Thoracic aorta (tissue), 2 donors: ENCODE data around the gene UTP4. TPM values are rescaled to one million over a fixed set of nuclear protein-coding genes. Genes with fewer than 3 reads are reported as not detected.

ENCODE experiments used
- ATAC-seq: fragments of 150-250 bp; one replicate; pipeline ENCODE4 v1.8.0; 2017; ENCODE audit warnings: low read depth; ENCODE audit not compliant: insufficient number of reproducible peaks, low FRiP score
- DNase-seq: peaks from one replicate; pipeline ENCODE4 v3.0.0-alpha.2; 2020; ENCODE audit warnings: low spot score
- H3K27ac ChIP-seq, 2 donors: fragments of 200-600 bp; sonication (generic); 1 replicate in 1 of 2; 2 replicates in 1 of 2; pipeline ENCODE4 v1.5.1; 2016; ENCODE audit warnings: mild to moderate bottlenecking in 2 of 2, moderate library complexity in 2 of 2
- H3K27me3 ChIP-seq: fragments of 200-600 bp; sonication (generic); replicated peaks from 2 replicates; pipeline ENCODE4 v1.6.0; 2016; ENCODE audit warnings: mild to moderate bottlenecking; ENCODE audit not compliant: insufficient read depth
- H3K36me3 ChIP-seq: fragments of 200-600 bp; sonication (generic); one replicate; pipeline ENCODE4 v1.5.1; 2016
- H3K4me1 ChIP-seq, 2 donors: fragments of 200-600 bp; sonication (generic); 1 replicate in 1 of 2; 2 replicates in 1 of 2; pipeline versions ENCODE4 v1.5.1 to v1.6.0; 2016; ENCODE audit warnings: low read depth in 2 of 2, mild to moderate bottlenecking in 1 of 2; ENCODE audit not compliant: control insufficient read depth in 1 of 2
- H3K4me3 ChIP-seq: fragments of 200-600 bp; sonication (generic); 2 replicates; pipeline ENCODE4 v1.5.1; 2016; ENCODE audit warnings: mild to moderate bottlenecking
- H3K9me3 ChIP-seq: fragments of 200-600 bp; sonication (generic); 2 replicates; pipeline ENCODE4 v1.5.1; 2016
- total RNA-seq, 2 donors: library from RNA; depleted of rRNA; stranded (reverse); fragments of >200 nt; gene quantifications; one replicate each; pipeline versions ENCODE4 v1.1.0 to v1.2.3, GENCODE V29; 2016
- TF ChIP-seq, protein P1 (sequence below): fragments of 200-600 bp; sonication (generic); IDR thresholded peaks from one replicate; pipeline ENCODE4 v1.5.1; 2019; ENCODE audit warnings: antibody characterized with exemption

UTP4 gene
- total RNA-seq, 2 donors from 2014 or later, result 44.5 to 59.7 TPM

DNA sequence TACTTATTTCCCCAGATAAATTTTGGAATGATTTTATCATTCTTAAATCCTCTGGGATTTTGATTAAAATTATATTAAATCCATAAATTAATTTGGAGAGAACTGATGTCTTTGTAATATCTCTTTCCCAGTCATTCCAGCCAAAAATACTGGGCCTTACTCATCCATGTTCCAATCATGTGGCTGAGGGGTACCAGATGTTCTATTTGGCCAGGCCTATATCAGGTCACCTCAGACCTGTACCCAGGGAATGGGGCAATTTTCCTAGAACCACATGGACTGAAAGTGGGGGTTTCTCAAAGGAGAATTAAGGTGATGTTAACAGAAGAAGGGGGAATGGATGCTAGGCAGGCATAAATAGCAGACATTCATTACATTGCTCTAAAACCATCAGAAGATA is 62.0 kb downstream of the UTP4 start:
- H3K4me3 ChIP-seq, result no peak overlapping the region
- no peaks in the 10 kb centered on the region for H3K27me3 ChIP-seq
- TF ChIP-seq, protein P1, sequence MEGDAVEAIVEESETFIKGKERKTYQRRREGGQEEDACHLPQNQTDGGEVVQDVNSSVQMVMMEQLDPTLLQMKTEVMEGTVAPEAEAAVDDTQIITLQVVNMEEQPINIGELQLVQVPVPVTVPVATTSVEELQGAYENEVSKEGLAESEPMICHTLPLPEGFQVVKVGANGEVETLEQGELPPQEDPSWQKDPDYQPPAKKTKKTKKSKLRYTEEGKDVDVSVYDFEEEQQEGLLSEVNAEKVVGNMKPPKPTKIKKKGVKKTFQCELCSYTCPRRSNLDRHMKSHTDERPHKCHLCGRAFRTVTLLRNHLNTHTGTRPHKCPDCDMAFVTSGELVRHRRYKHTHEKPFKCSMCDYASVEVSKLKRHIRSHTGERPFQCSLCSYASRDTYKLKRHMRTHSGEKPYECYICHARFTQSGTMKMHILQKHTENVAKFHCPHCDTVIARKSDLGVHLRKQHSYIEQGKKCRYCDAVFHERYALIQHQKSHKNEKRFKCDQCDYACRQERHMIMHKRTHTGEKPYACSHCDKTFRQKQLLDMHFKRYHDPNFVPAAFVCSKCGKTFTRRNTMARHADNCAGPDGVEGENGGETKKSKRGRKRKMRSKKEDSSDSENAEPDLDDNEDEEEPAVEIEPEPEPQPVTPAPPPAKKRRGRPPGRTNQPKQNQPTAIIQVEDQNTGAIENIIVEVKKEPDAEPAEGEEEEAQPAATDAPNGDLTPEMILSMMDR, result no peak
- no peaks in the 10 kb centered on the region for H3K36me3 ChIP-seq
- no peak overlapping the region for H3K27ac ChIP-seq
- H3K4me1 ChIP-seq, result peaks cover 35 to 59% of the 10 kb centered on the region in 2 donors
- ATAC-seq (no peak), DNase-seq (no peak)
- H3K9me3 ChIP-seq, result no peaks in the 10 kb centered on the region

DNA sequence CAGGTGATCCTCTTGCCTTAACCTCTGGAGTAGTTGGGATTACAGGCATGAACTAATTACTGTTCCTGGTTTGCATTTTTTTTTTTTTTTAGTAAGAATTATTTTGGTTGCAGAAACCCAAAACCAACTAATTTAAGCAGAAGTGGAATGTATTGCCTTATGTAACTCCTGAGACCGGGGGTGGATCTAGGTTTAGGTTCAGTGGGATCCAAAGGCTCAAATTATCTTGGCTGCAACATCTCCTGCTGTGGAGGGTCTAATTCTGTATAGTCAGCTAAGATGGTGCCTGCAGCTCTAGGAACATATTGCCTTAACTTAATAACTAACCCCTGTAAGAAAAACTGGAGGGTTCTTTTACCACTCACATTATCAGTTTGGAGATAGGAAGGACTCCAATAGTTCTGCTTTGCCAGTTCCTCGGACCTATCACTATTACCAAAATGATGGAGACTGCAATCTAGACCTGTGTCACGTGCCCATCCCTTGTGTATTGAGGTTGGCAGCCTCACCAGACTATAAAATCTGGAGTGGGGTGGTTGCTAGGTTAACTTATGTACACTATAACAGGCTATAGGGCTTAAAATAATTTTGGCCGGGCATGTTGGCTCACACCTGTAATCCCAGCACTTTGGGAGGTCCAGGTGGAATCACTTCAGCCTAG is 63.0 kb downstream of the UTP4 start:
- no peak overlapping the region for H3K4me3 ChIP-seq
- ATAC-seq, result no peak
- H3K27me3 ChIP-seq, result no peaks in the 10 kb centered on the region
- no peak overlapping the region for H3K27ac ChIP-seq
- H3K36me3 ChIP-seq, result no peaks in the 10 kb centered on the region
- H3K4me1 ChIP-seq, result peaks cover 26 to 49% of the 10 kb centered on the region in 2 donors
- TF ChIP-seq, protein P1, result no peak
- no peak for DNase-seq
- no peaks in the 10 kb centered on the region for H3K9me3 ChIP-seq

DNA sequence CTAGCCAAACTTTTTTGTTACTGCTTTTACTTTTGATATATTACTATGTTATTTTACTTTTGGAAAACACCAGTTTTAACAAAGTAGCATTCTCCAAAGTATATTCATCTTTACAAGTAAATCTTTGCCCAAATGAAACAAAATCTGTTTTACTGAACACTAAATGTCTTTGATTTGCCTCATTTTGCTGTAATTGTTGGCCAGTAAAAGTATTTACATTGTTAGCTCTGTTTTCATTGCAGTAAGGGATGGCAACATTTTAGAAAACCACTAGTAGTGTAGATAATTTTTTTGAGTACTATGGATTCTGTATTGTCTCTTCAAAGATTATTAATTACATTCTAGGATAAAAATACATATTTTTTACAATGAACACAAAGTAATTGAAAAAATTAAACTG is 65.1 kb downstream of the UTP4 start:
- peaks cover 10 to 41% of the 10 kb centered on the region in 2 donors for H3K4me1 ChIP-seq
- no peaks in the 10 kb centered on the region for H3K36me3 ChIP-seq
- no peaks in the 10 kb centered on the region for H3K27me3 ChIP-seq
- no peak overlapping the region for H3K27ac ChIP-seq
- DNase-seq, result no peak
- H3K4me3 ChIP-seq, result no peak overlapping the region
- ATAC-seq, result no peak
- H3K9me3 ChIP-seq, result no peaks in the 10 kb centered on the region
- TF ChIP-seq, protein P1, result no peak

- H3K27me3 ChIP-seq, result no peaks in the 10 kb centered on the region
- DNase-seq, result no peak
Observed at GRCh38 chr16:69199382-69199781, 66.9 kb downstream of the UTP4 start.

GRCh38 chr16:69201291-69201690 is 68.8 kb downstream of the UTP4 start:
- no peaks in the 10 kb centered on the region for H3K9me3 ChIP-seq
- no peaks in the 10 kb centered on the region for H3K27me3 ChIP-seq
- ATAC-seq (no peak), DNase-seq (no peak)
- peaks cover 14 to 30% of the 10 kb centered on the region in 2 donors for H3K4me1 ChIP-seq
- no peaks in the 10 kb centered on the region for H3K36me3 ChIP-seq
- TF ChIP-seq, protein P1, result no peak
- H3K4me3 ChIP-seq, result no peak overlapping the region
- H3K27ac ChIP-seq, result no peak overlapping the region

More at GRCh38 chr16:69199382-69199781, 66.9 kb downstream of the UTP4 start:
- Histone ChIP-seq H3K27ac (no peak overlapping the region), H3K4me1 (peaks cover 10 to 32% of the 10 kb centered on the region in 2 donors), H3K36me3 (no peaks in the 10 kb centered on the region), H3K4me3 (no peak overlapping the region), H3K9me3 (no peaks in the 10 kb centered on the region)
- TF ChIP-seq, protein P1, result no peak
- ATAC-seq, result no peak
